ENCODE results near the gene BEND7. TPM values are rescaled to one million over a fixed set of nuclear protein-coding genes. Genes with fewer than 3 reads are reported as not detected.
A peak's percentile ranks its signal among the peaks of the same experiment; 100 is the strongest.

BEND7 gene
- total and polyA plus RNA-seq, 9 of the 15 experiments (the other 6 are each of a cell fraction or from before 2014, with no cell fraction given) = 1.3 to 11.4 (median 5.2) TPM

GRCh38 chr10:13517675-13518074, 11.1 kb downstream of the BEND7 start:
- H3K79me2 ChIP-seq (ENCODE audit: control insufficient read depth, insufficient read depth, low read length) = no peaks in the 10 kb centered on the region
- H3K4me2 ChIP-seq (ENCODE audit: insufficient read depth, low read length) = no peak overlapping the region
- H4K20me1 ChIP-seq (replicated peaks; ENCODE audit: control insufficient read depth, insufficient read depth, low read length) = no peaks in the 10 kb centered on the region; the same call in 1 of the 2 replicates
- H3K4me3 ChIP-seq = no peak overlapping the region
- no peak overlapping the region for H3K9ac ChIP-seq (ENCODE audit: insufficient read depth in 1 of 2, low read depth in 2 of 2, low read length in 2 of 2)
- ChIA-PET CTCF (ENCODE audit: low intra/inter-chr PET ratio) (interaction anchor here (2.0 kb wide), 1 partner anchor 146 kb away, joined by 10 read pairs; no protein-coding TSS in a partner anchor), POLR2A (no interaction called here)
- no peaks in the 10 kb centered on the region; the same call in 2 of the 3 replicates for H3K36me3 ChIP-seq (ENCODE audit: control insufficient read depth, insufficient read depth, low read length)
- H3K27ac ChIP-seq (ENCODE audit: extremely low read depth, low read depth, low read length) = no peak overlapping the region
- no peak for TF ChIP-seq ZNF551 (CRISPR knock-in tag; IDR thresholded peaks at IDR 0.05)
- no peak for TF ChIP-seq TEAD1 (CRISPR knock-in tag; IDR thresholded peaks at IDR 0.05)
- no peak for TF ChIP-seq ZNF274 (IDR thresholded peaks at IDR 0.05; ENCODE audit: borderline replicate concordance, low read depth, low read length)
- TF ChIP-seq MXD1 (CRISPR knock-in tag; IDR thresholded peaks at IDR 0.05; ENCODE audit: borderline replicate concordance, poor library complexity, severe bottlenecking) = no peak
- no peak for TF ChIP-seq ZNF79 (CRISPR knock-in tag; IDR thresholded peaks at IDR 0.05; ENCODE audit: low read depth)
- no peak for TF ChIP-seq NFATC3 (IDR thresholded peaks at IDR 0.05)
- H3K4me1 ChIP-seq (replicated peaks in 1 of 2; ENCODE audit: control insufficient read depth in 2 of 2, insufficient read depth in 2 of 2, low read length in 2 of 2) = peaks cover 0 to 3% of the 10 kb centered on the region in 2 experiments; a peak in 1 of 5 replicates
- ATAC-seq = no peak
- no peak overlapping the region for H2AFZ ChIP-seq (ENCODE audit: low read depth, low read length)
- peak; percentile 59 for FAIRE-seq
- peaks cover 0 to 25% of the 10 kb centered on the region in 2 experiments; a peak in 3 of 5 replicates for H3K27me3 ChIP-seq (ENCODE audit: control insufficient read depth in 2 of 2, insufficient read depth in 2 of 2, low read length in 2 of 2)
- in situ Hi-C loops (cut with MboI) = loop anchor here (10.0 kb wide), 1 partner anchor 143 kb away; no protein-coding TSS in a partner anchor
- WGBS (ENCODE audit: insufficient coverage, low coverage, missing lambda C conversion rate) = 45% methylated on average over 9 of the region's 10 CpGs
- intact Hi-C loops (cut with micrococcal nuclease) = loop anchor here (1.0 kb wide), 1 partner anchor 145 kb away; no protein-coding TSS in a partner anchor
- no peaks in the 10 kb centered on the region for H3K9me1 ChIP-seq (ENCODE audit: control insufficient read depth, insufficient read depth, low read length)
- no peak for DNase-seq (ENCODE audit: extremely low read depth in 1 of 4, low spot score in 3 of 4)
- H3K9me3 ChIP-seq (replicated peaks; ENCODE audit: control insufficient read depth, insufficient read depth, low read depth, low read length) = no peaks in the 10 kb centered on the region
- BruUV-seq (replicated peaks) = no TSS peak

All from K562 (cell line).